Measurements from ENCODE around the gene UBALD2.
A peak's percentile ranks its signal among the peaks of the same experiment; 100 is the strongest.
"Not testable (repeated sequence)": the region's sequence is repeated elsewhere in the genome, so short reads cannot be mapped to it uniquely, and the experiment has no call there.

UBALD2 gene

DNA sequence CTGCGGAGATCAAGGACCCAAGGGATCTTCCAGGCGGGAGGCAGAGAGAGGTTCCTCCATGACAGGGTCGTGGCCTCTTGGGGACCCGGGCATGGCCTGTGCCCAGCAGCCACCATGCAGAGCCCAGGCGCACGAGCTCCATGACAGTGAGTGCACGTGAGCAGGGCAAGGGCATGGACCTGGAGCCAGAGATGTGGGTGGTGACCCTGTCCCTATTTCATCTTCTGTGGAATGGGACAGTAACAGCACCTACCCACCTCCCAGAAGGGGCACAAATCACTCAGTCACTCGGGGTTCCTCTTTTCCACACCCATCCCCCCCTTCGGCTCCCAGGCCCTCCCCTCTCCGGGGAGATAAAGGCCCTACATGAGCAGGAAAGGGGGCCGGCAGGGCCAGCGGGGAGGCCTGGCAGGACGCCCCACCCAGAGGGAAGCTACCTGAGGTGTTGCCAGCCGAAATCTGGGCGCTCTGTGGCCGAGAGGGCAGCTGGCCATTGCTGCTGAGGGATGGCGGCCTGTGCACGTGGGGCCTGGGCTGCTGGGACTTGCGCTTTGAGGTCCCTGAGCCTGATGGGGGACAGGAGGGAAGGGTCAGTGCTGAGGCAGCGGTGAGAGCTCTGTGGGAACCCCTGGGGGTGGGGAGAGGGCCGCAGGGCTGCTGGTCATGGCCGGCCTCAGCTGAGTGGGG lies 10.4 kb downstream of the UBALD2 start:
- FAIRE-seq (no peak), DNase-seq (ENCODE audit: extremely low spot score, insufficient read length, low read depth) (no peak)

- FAIRE-seq (no peak), DNase-seq (ENCODE audit: extremely low spot score, insufficient read length, low read depth) (no peak)
These were observed 10.9 kb downstream of the UBALD2 start for GRCh38 chr17:76276069-76276431.

- FAIRE-seq (no peak), DNase-seq (ENCODE audit: extremely low spot score, insufficient read length, low read depth) (no peak)
These were observed 11.5 kb downstream of the UBALD2 start for GRCh38 chr17:76276461-76277299.

GRCh38 chr17:76277300-76278267 lies 12.4 kb downstream of the UBALD2 start:
- DNase-seq (ENCODE audit: extremely low spot score, insufficient read length, low read depth) (no peak), FAIRE-seq (peak; percentile 31)

DNA sequence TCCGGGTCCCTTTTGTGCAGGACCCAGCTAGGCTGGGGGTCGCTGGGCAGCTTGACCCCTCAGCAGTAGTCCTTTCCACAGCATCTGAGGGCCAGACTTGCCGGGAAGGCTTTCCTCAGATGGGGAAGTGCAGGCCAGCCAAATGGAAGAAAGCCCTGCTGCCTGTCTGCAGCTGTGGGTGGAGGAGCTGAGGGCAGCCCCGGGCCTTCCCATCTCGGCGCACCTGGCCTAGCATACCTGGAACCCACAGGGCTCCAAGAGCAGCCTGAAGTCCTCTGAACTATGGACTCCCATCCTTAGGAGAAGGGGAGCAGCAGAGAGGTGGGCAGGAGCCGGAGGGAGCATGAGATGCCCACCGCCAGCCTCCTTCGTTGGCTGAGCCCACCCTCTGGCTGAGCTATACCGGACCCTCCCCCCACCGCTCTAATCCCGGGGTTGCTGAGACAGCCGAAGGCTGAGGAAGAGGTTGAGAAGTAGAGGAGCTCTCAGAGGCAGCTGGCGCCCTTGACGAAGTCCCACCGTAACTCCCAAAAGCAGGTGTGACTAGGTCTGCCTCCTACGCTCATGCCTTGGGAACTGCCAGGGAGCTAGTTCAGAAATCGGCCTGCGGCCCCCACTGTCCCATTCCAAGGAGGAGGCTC lies 13.2 kb downstream of the UBALD2 start:
- FAIRE-seq = no peak
- DNase-seq (ENCODE audit: extremely low spot score, insufficient read length, low read depth) = no peak

DNA sequence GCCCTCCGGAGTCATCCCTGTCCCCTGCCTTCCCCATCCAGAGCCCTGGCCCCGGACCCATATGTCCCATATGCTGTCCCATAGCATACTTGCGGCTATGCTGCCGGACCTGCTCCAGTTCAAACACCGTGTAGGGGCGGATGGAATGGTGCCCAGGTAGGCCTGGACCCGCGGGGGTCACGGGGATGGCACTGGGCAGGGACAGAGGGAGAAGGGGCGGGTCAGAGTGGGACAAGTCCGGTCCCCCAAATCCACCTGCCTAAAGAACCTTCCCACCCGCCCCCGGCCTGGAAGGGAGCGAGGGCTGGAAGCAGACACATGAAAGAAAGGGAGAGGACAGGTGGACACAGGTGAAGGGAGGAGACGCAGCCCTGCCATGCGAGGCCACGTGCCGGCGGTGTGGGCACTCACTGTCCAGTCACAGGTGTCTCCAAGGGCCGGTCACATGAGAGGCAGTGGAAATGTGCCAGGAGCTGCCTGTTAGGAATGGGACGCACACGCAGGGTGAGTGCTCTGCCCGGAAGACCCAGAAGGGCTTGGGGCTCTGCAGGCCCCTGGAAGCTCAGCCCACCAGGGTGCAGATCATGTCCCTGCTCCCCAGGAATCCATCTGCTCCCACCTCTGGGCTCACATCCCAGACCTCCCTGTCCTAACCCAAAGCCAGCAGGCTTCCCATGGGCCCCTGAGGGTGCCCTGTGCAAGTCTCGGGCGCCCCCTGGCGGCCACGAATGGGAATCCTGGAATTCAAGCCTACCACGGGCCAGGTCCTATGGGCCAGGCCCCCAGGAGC lies 14.0 kb downstream of the UBALD2 start:
- peak; percentile 85 for FAIRE-seq

GRCh38 chr17:76279742-76280287 lies 14.7 kb downstream of the UBALD2 start:
- no peak for DNase-seq (ENCODE audit: extremely low spot score, insufficient read length, low read depth)
- no peak for FAIRE-seq

More for the DNA sequence above, 14.0 kb downstream of the UBALD2 start:
- peak; percentile 82 for DNase-seq (ENCODE audit: extremely low spot score, insufficient read length, low read depth)

GRCh38 chr17:76280650-76281049 lies 15.5 kb downstream of the UBALD2 start:
- no peak for FAIRE-seq
- DNase-seq (ENCODE audit: extremely low spot score, insufficient read length, low read depth) = no peak

DNA sequence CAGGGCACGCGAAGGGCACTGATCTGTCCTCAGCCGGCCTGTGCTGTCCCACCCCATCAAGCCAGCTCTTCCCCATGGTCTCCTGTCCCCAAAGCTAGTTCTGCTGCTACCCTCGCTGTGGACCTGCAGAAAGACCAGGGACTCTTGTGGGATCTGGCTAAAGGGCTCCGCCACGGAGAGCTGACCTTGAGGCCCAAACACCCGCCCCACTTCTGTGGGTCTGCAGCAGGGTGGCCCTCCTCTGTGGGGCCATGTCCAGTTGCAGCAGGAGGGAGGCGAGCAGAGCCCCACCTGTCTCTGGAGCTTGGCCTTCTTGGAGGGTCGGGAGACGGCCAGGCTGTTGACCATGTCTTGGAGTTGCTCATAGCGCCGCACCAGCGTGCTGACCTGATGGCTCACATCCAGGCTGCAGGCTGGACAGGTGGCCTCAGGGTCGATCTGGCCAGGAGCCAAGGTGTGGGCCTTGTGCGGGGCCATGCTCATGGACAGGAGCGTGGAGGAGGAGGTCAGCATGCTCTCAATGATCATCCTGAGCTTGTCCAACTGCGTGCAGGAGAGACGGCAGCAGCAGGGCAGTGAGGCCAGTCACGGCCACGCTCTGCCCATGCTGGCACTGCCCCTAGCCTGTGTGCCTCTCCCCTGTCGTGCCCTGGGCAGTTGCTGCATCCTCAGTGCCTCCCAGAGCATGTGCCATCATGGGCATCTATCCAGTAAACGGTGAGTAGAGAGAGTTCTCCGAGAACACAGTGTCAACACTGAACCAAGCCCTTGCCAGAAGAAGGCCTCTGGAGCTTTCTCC lies 16.6 kb downstream of the UBALD2 start:
- DNase-seq (ENCODE audit: extremely low spot score, insufficient read length, low read depth) (no peak), FAIRE-seq (no peak)

- DNase-seq (ENCODE audit: extremely low spot score, insufficient read length, low read depth) (no peak), FAIRE-seq (no peak)
These were observed 27.4 kb downstream of the UBALD2 start for GRCh38 chr17:76292567-76292966.

- DNase-seq (ENCODE audit: extremely low spot score, insufficient read length, low read depth) = no peak
- no peak for FAIRE-seq
These were observed 28.0 kb downstream of the UBALD2 start for GRCh38 chr17:76293106-76293505.

- FAIRE-seq (no peak), DNase-seq (ENCODE audit: extremely low spot score, insufficient read length, low read depth) (no peak)
These were observed 31.0 kb downstream of the UBALD2 start for GRCh38 chr17:76296186-76296585.

GRCh38 chr17:76296889-76297288 lies 31.7 kb downstream of the UBALD2 start:
- DNase-seq (ENCODE audit: extremely low spot score, insufficient read length, low read depth) (no peak), FAIRE-seq (no peak)

DNA sequence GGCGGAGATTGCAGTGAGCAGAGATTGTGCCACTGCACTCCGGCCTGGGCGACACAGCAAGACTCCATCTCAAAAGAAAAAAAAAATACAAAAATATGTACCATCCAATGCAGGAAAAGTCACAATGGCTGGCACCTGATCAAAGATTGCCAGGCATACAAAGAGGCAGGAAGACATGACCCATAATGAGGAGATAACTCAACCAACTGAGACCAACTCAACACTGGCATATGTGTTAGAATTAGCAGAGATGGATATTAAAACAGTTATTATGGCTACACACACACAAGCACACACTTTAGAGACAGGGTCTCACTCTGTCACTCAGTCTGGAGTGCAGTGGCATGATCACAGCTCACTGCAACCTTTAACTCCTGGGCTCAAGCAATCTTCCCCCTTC lies 32.3 kb downstream of the UBALD2 start:
- FAIRE-seq (no peak), DNase-seq (ENCODE audit: extremely low spot score, insufficient read length, low read depth) (no peak)

GRCh38 chr17:76304226-76305134 lies 39.3 kb downstream of the UBALD2 start:
- DNase-seq (ENCODE audit: extremely low spot score, insufficient read length, low read depth) = no peak

GRCh38 chr17:76305135-76305454 lies 39.9 kb downstream of the UBALD2 start:
- FAIRE-seq; DNase-seq (ENCODE audit: extremely low spot score, insufficient read length, low read depth): not testable (repeated sequence)

More at GRCh38 chr17:76304226-76305134, 39.3 kb downstream of the UBALD2 start:
- no peak for FAIRE-seq

DNA sequence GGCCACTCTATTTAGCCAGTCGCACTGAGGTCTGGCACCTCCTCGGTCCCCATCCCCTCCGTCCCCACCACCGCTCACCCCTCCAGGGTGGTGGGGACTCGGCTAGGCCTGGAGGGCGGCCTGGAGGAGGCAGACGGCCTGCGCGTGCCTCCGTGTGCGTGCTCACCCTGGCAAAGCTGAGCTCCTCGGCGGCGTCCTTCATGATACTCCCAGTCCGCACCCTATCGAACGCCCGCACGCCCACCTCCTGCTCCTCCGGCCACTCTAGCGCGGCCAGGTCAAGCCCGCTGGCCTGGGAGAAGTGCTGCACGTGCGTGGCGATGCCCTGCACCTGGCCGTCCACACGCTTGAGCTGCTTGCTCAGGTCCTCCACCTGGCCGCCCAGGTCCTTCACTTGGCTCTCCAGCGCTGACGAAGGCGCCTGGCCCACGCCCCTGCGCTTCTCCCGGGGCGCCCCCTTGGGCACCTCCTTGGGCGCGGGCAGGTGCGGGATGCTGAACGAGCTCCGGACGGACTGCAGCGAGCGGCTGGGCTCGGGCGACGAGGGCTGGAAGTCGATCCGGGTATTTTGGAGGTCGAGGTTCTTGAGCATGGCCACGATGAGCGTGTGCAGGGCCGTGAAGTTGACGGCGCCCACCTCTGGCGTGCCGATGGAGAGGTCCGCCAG lies 42.3 kb downstream of the UBALD2 start:
- DNase-seq (ENCODE audit: extremely low spot score, insufficient read length, low read depth) = no peak
- FAIRE-seq = no peak

Data from GM18507 (cell line).